K562 (cell line): ENCODE results near the gene PITPNC1. TPM values are rescaled to one million over a fixed set of nuclear protein-coding genes. Genes with fewer than 3 reads are reported as not detected.

Experiments
- ATAC-seq: fragments of 200-7000 bp; cut with Tn5 transposase; 3 replicates; pipeline ENCODE4 v1.9.1; 2020; ENCODE audit warnings: moderate library complexity
- BruUV-seq: library from RNA; stranded (reverse); fragments of 400-500 nt; replicated peaks from 2 replicates; lab custom pipeline; 2021; lab: Mats Ljungman, UMichigan
- CTCF ChIA-PET: fragments of 300-600 bp; formaldehyde crosslinking; extraction: SDS; loops from one replicate; lab custom pipeline; 2021; ENCODE audit warnings: low intra/inter-chr PET ratio; lab: Yijun Ruan, JAX
- POLR2A ChIA-PET: fragments of 300-600, 350-650 bp; sonication (Branson Sonifier 250); formaldehyde crosslinking; extraction: SDS; loops from one replicate; lab custom pipeline; 2021; ENCODE audit warnings: antibody characterized with exemption, inconsistent platforms; lab: Yijun Ruan, JAX
- DNase-seq, 4 experiments: peaks; one replicate each; pipeline versions ENCODE4 v3.0.0 to v3.0.0-alpha.2; 2011 to 2018; ENCODE audit warnings: low spot score in 3 of 4, mixed read lengths in 3 of 4; ENCODE audit errors: extremely low read depth in 1 of 4
- FAIRE-seq: peaks from 2 replicates; lab custom pipeline; 2011; peaks lifted over from hg19 to GRCh38; lab: Jason Lieb, UNC
- H2AFZ ChIP-seq: 2 replicates; pipeline ENCODE4 v1.6.0; 2011; ENCODE audit warnings: low read depth, low read length, control low read depth, inconsistent platforms
- H3K27ac ChIP-seq: fragments of 200-600 bp; 3 replicates; pipeline ENCODE4 v1.8.0; 2011; ENCODE audit warnings: low read depth, mild to moderate bottlenecking, control low read depth, inconsistent platforms, low read length, moderate library complexity, mixed read lengths; ENCODE audit errors: extremely low read depth
- H3K27me3 ChIP-seq, 2 experiments: fragments of 300-600 bp in 1 of 2; 2 replicates in 1 of 2; 3 replicates in 1 of 2; pipeline versions ENCODE4 v1.6.0 to v1.8.0; 2011; ENCODE audit warnings: inconsistent platforms in 2 of 2, low read length in 2 of 2, mild to moderate bottlenecking in 1 of 2, mixed read lengths in 1 of 2, moderate library complexity in 1 of 2; ENCODE audit not compliant: control insufficient read depth in 2 of 2, insufficient read depth in 2 of 2
- H3K36me3 ChIP-seq: fragments of 300-600 bp; 3 replicates; pipeline ENCODE4 v1.8.0; 2011; ENCODE audit warnings: mild to moderate bottlenecking, low read length, inconsistent platforms; ENCODE audit not compliant: control insufficient read depth, insufficient read depth
- H3K4me1 ChIP-seq, 2 experiments: fragments of 200-600 bp in 1 of 2; replicated peaks in 1 of 2; 2 replicates in 1 of 2; 3 replicates in 1 of 2; pipeline versions ENCODE4 v1.5.1 to v1.8.0; 2011; ENCODE audit warnings: inconsistent platforms in 2 of 2, low read length in 2 of 2, mild to moderate bottlenecking in 1 of 2, mixed read lengths in 1 of 2, moderate library complexity in 1 of 2; ENCODE audit not compliant: control insufficient read depth in 2 of 2, insufficient read depth in 2 of 2
- H3K4me2 ChIP-seq: 2 replicates; pipeline ENCODE4 v1.6.1; 2011; ENCODE audit warnings: low read length, control low read depth, inconsistent platforms, mixed read lengths; ENCODE audit not compliant: insufficient read depth
- H3K4me3 ChIP-seq: fragments of 200-600 bp; sonication (generic), shearing (Covaris generic); 2 replicates; pipeline ENCODE4 v1.5.1; 2016; ENCODE audit warnings: control low read depth, inconsistent platforms
- H3K79me2 ChIP-seq: fragments of 200-600 bp; 3 replicates; pipeline ENCODE4 v1.8.0; 2011; ENCODE audit warnings: low read length, inconsistent platforms; ENCODE audit not compliant: control insufficient read depth, insufficient read depth
- H3K9ac ChIP-seq, 2 experiments: 2 replicates each; pipeline versions ENCODE4 v1.6.0 to v1.6.1; 2011; ENCODE audit warnings: low read depth in 2 of 2, low read length in 2 of 2, control low read depth in 1 of 2, inconsistent platforms in 1 of 2, mild to moderate bottlenecking in 1 of 2, mixed read lengths in 1 of 2; ENCODE audit not compliant: insufficient read depth in 1 of 2
- H3K9me1 ChIP-seq: one replicate; pipeline ENCODE4 v1.6.0; 2011; ENCODE audit warnings: inconsistent platforms, mild to moderate bottlenecking, low read length, moderate library complexity; ENCODE audit not compliant: control insufficient read depth, insufficient read depth
- H3K9me3 ChIP-seq: replicated peaks from 2 replicates; pipeline ENCODE4 v1.5.1; 2011; ENCODE audit warnings: low read depth, low read length, inconsistent platforms; ENCODE audit not compliant: control insufficient read depth, insufficient read depth
- H4K20me1 ChIP-seq: replicated peaks from 2 replicates; pipeline ENCODE4 v1.6.1; 2011; ENCODE audit warnings: low read length, inconsistent platforms, mixed read lengths; ENCODE audit not compliant: control insufficient read depth, insufficient read depth
- BRF1 ChIP-seq: IDR thresholded peaks from 3 replicates; pipeline ENCODE4 v1.6.1; 2011; ENCODE audit warnings: borderline replicate concordance, mild to moderate bottlenecking; ENCODE audit not compliant: insufficient read length; ENCODE audit errors: extremely low read depth
- CEBPB ChIP-seq: fragments of 450-650 bp; IDR thresholded peaks from 2 replicates; pipeline ENCODE4 v1.6.1; 2016; ENCODE audit warnings: missing genetic modification characterization, missing compliant biosample characterization
- ETV5 ChIP-seq: sonication (generic); formaldehyde crosslinking; IDR thresholded peaks from 2 replicates; pipeline ENCODE4 v1.4.0; 2020; ENCODE audit warnings: low read depth, mild to moderate bottlenecking, missing genetic modification reagents
- JUND ChIP-seq, 2 experiments: IDR thresholded peaks; 2 replicates in 1 of 2; 3 replicates in 1 of 2; pipeline ENCODE4 v1.6.1; 2011; ENCODE audit warnings: borderline replicate concordance in 2 of 2, low read depth in 2 of 2, low read length in 2 of 2, improper control_type of control experiment in 1 of 2, missing biosample characterization in 1 of 2, missing genetic modification characterization in 1 of 2, missing genetic modification reagents in 1 of 2
- NCOA6 ChIP-seq: fragments of 450-650 bp; IDR thresholded peaks from 2 replicates; pipeline ENCODE4 v1.6.1; 2017; ENCODE audit warnings: mild to moderate bottlenecking
- PHF8 ChIP-seq: fragments of 200-600 bp; sonication (generic); IDR thresholded peaks from 2 replicates; pipeline ENCODE4 v1.6.1; 2012; ENCODE audit warnings: mixed run types, mild to moderate bottlenecking, inconsistent platforms, low read length, moderate library complexity, borderline replicate concordance
- SIX5 ChIP-seq, 2 experiments: IDR thresholded peaks; 2 replicates each; pipeline ENCODE4 v1.6.1; 2011; ENCODE audit warnings: low read length in 2 of 2, borderline replicate concordance in 1 of 2, low read depth in 1 of 2, mild to moderate bottlenecking in 1 of 2, moderate library complexity in 1 of 2; ENCODE audit not compliant: insufficient read depth in 1 of 2
- STAG1 ChIP-seq: sonication (generic); formaldehyde crosslinking; IDR thresholded peaks from 2 replicates; pipeline ENCODE4 v1.5.0; 2020; ENCODE audit warnings: missing genetic modification reagents, borderline replicate concordance
- TAF7 ChIP-seq: fragments of 450-650 bp; IDR thresholded peaks from 2 replicates; pipeline ENCODE4 v1.6.1; 2016; ENCODE audit warnings: missing genetic modification characterization, missing compliant biosample characterization
- TEAD1 ChIP-seq, 2 experiments: fragments of 450-650 bp in 1 of 2; sonication (generic) in 1 of 2; formaldehyde crosslinking; IDR thresholded peaks; 2 replicates each; pipeline versions ENCODE4 v1.4.0 to v1.8.0; 2020 to 2022; ENCODE audit warnings: mild to moderate bottlenecking in 2 of 2, missing genetic modification reagents in 1 of 2
- ZBTB7A ChIP-seq: IDR thresholded peaks from 2 replicates; pipeline ENCODE4 v1.6.1; 2011; ENCODE audit warnings: low read depth, mild to moderate bottlenecking, low read length, moderate library complexity, borderline replicate concordance; ENCODE audit not compliant: control insufficient read depth
- ZNF263 ChIP-seq: sonication (generic); formaldehyde crosslinking; IDR thresholded peaks from 2 replicates; pipeline ENCODE4 v1.8.0; 2022; ENCODE audit warnings: mild to moderate bottlenecking, missing genetic modification reagents, borderline replicate concordance
- ZNF282 ChIP-seq: sonication (generic); formaldehyde crosslinking; IDR thresholded peaks from 2 replicates; pipeline ENCODE4 v1.8.1; 2023; ENCODE audit warnings: missing genetic modification reagents
- ZNF512 ChIP-seq: IDR thresholded peaks from 2 replicates; pipeline ENCODE4 v1.6.1; 2016; ENCODE audit warnings: missing genetic modification characterization, missing compliant biosample characterization
- ZNF583 ChIP-seq: fragments of 250-450 bp; sonication (Bioruptor Pico); IDR thresholded peaks from 2 replicates; pipeline ENCODE4 v1.4.0; 2020
- ZNF76 ChIP-seq: fragments of 250-450 bp; sonication (Bioruptor Pico); IDR thresholded peaks from 2 replicates; pipeline ENCODE4 v1.4.0; 2020; ENCODE audit warnings: mild to moderate bottlenecking, moderate library complexity, borderline replicate concordance
- WGBS: fragments of 100-300 bp; shearing (Covaris generic); methylation state at CpG from one replicate; pipeline ENCODE4 v1.1.6; 2016; ENCODE audit warnings: low coverage, mixed read lengths; ENCODE audit not compliant: insufficient coverage; ENCODE audit errors: missing lambda C conversion rate; 5-methylcytosine and 5-hydroxymethylcytosine counted together
- in situ Hi-C: fragments of 300-500 bp; cut with MboI; formaldehyde crosslinking; loops from 4 replicates; pipeline ENCODE4 v1.15.0; 2018; ENCODE audit warnings: inconsistent platforms, mixed read lengths
- intact Hi-C: fragments of 100-400 bp; cut with micrococcal nuclease; formaldehyde crosslinking; loops from 2 replicates; pipeline ENCODE4 v1.14.2; 2022
- polyA plus RNA-seq, 8 experiments: library from polyadenylated mRNA; depleted of rRNA in 4 of 8; stranded (reverse) in 5 of 8; unstranded in 3 of 8; fragments of >200 nt; fragmentation: Nextera tagmentation in 2 of 8; fragmentation: Illumina TruSeq in 1 of 8; extraction: Ambion mirVana in 2 of 8; extraction: Trizol in 1 of 8; gene quantifications; 2 replicates each; pipeline versions ENCODE4 v1.2.1 to v1.2.3, GENCODE V29; 2011 to 2014; ENCODE audit warnings: inconsistent platforms in 1 of 8, missing spikeins in 1 of 8
- total RNA-seq, 7 experiments: library from RNA; depleted of rRNA in 6 of 7; stranded (reverse); fragments of >200 nt in 6 of 7; fragmentation: Illumina TruSeq in 2 of 7; extraction: Trizol in 2 of 7; gene quantifications; 2 replicates each; pipeline versions ENCODE4 v1.2.1 to v1.2.3, GENCODE V29; 2011 to 2021; ENCODE audit warnings: low replicate concordance in 1 of 7

The PITPNC1 gene
- total and polyA plus RNA-seq, 9 of the 15 experiments (the other 6 are each of a cell fraction or from before 2014, with no cell fraction given): 0.11 to 1.1 (median 0.65) TPM

GRCh38 chr17:67378454-67379250 is 1.6 kb downstream of the PITPNC1 start:
- 1% methylated on average over 43 of the region's 72 CpGs for WGBS
- Histone ChIP-seq H3K4me2 (peak overlapping the region; percentile 84), H3K4me1 (peaks cover 18 to 38% of the 10 kb centered on the region in 2 experiments; a peak in 4 of 5 replicates), H4K20me1 (0 out of 2 replicates have a peak, but pooled peaks cover 8% of the 10 kb centered on the region), H3K9me1 (no peaks in the 10 kb centered on the region), H2AFZ (peak overlapping the region; percentile 79), H3K9ac (peak overlapping the region; percentile 49 to 92), H3K9me3 (peaks cover 6% of the 10 kb centered on the region; the same call in 1 of the 2 replicates), H3K27ac (no peak overlapping the region), H3K27me3 (peaks cover 12 to 14% of the 10 kb centered on the region in 2 experiments; a peak in 3 of 5 replicates), H3K36me3 (no peaks in the 10 kb centered on the region), H3K4me3 (peak overlapping the region; percentile 60), H3K79me2 (no peaks in the 10 kb centered on the region)
- ChIA-PET POLR2A (interaction anchor here (0.5 to 1.0 kb wide), 3 partner anchors 19 to 673 kb away, joined by 3 to 4 read pairs (median 3); no protein-coding TSS in a partner anchor), CTCF (interaction anchor here (0.7 to 1.2 kb wide), 4 partner anchors 157 to 662 kb away, joined by 3 to 4 read pairs (median 3); no protein-coding TSS in a partner anchor)
- no TSS peak for BruUV-seq
- intact Hi-C loops (loop anchor here (5.0 kb wide), 3 partner anchors 99 to 309 kb away; no protein-coding TSS in a partner anchor), in situ Hi-C loops (loop anchor here (25.0 kb wide), 1 partner anchor 309 kb away; no protein-coding TSS in a partner anchor)
- FAIRE-seq (no peak), ATAC-seq (peak; percentile 71), DNase-seq (peak; percentile 76 to 79 (median 78))
- TF ChIP-seq ZNF76 (CRISPR knock-in tag) (no peak), ZNF583 (CRISPR knock-in tag) (no peak), ZNF263 (no peak), SIX5 (IDR thresholded peaks at IDR 0.05; ENCODE audit: borderline replicate concordance in 1 of 2, insufficient read depth in 1 of 2, low read depth in 1 of 2, low read length in 2 of 2) (no peak), ZNF512 (tag) (no peak), ZBTB7A (peak; percentile 95), TAF7 (no peak), BRF1 (no peak), ETV5 (CRISPR knock-in tag) (no peak), PHF8 (0 out of 2 replicates have a peak, but pooled peaks have one; percentile 3), ZNF282 (CRISPR knock-in tag) (peak; percentile 22; the same call in 1 of the 2 replicates), STAG1 (CRISPR knock-in tag) (0 out of 2 replicates have a peak, but pooled peaks have one; percentile 6), TEAD1 (CRISPR knock-in tag; IDR thresholded peaks at IDR 0.05) (0 out of 4 replicates have a peak, but pooled peaks of 1 of the 2 experiments have one; percentile 51), CEBPB (tag) (no peak), NCOA6 (peak; percentile 78), JUND (IDR thresholded peaks at IDR 0.05; ENCODE audit: borderline replicate concordance, low read depth, low read length) (no peak), JUND (tag; IDR thresholded peaks at IDR 0.05; ENCODE audit: borderline replicate concordance, low read depth, low read length) (no peak)
